CD14-positive monocyte (primary cell): ENCODE data around the gene CLCN2. TPM values are rescaled to one million over a fixed set of nuclear protein-coding genes. Genes with fewer than 3 reads are reported as not detected.

Experiments
- DNase-seq, 3 donors: peaks; one replicate each; pipeline ENCODE4 v3.0.0-alpha.2; 2011 to 2022
- H2AFZ ChIP-seq: 2 replicates; pipeline ENCODE4 v1.6.0; 2012; ENCODE audit warnings: mild to moderate bottlenecking, low read depth, low read length, inconsistent platforms; ENCODE audit not compliant: insufficient read depth, poor library complexity, severe bottlenecking
- H3K27ac ChIP-seq, 2 donors: 1 replicate in 1 of 2; 2 replicates in 1 of 2; pipeline ENCODE4 v1.5.1; 2012 to 2013; ENCODE audit warnings: low read length in 2 of 2, control low read depth in 1 of 2, inconsistent platforms in 1 of 2, low read depth in 1 of 2, mild to moderate bottlenecking in 1 of 2
- H3K27me3 ChIP-seq, 2 donors: one replicate each; pipeline versions ENCODE4 v1.6.0 to v1.6.1; 2011 to 2013; ENCODE audit warnings: low read length in 2 of 2; ENCODE audit not compliant: control insufficient read depth in 2 of 2, insufficient read depth in 2 of 2
- H3K36me3 ChIP-seq, 2 donors: replicated peaks in 1 of 2; 1 replicate in 1 of 2; 2 replicates in 1 of 2; pipeline versions ENCODE4 v1.5.1 to v1.6.1; 2012 to 2013; ENCODE audit warnings: low read length in 2 of 2, control low read depth in 1 of 2, inconsistent platforms in 1 of 2, mild to moderate bottlenecking in 1 of 2; ENCODE audit not compliant: insufficient read depth in 2 of 2, control insufficient read depth in 1 of 2
- H3K4me1 ChIP-seq, 2 donors: 1 replicate in 1 of 2; 2 replicates in 1 of 2; pipeline versions ENCODE4 v1.5.1 to v1.6.1; 2012 to 2013; ENCODE audit warnings: low read length in 2 of 2, control low read depth in 1 of 2, inconsistent platforms in 1 of 2, mild to moderate bottlenecking in 1 of 2, moderate library complexity in 1 of 2; ENCODE audit not compliant: insufficient read depth in 2 of 2, control insufficient read depth in 1 of 2
- H3K4me2 ChIP-seq: replicated peaks from 2 replicates; pipeline ENCODE3; 2012; ENCODE audit warnings: low read length, moderate library complexity, mild to moderate bottlenecking; ENCODE audit not compliant: poor library complexity, severe bottlenecking; ENCODE audit errors: extremely low read depth
- H3K4me3 ChIP-seq, 3 experiments: fragments of 200-600 bp in 1 of 3; sonication (generic) in 1 of 3; replicated peaks in 1 of 3; 1 replicate in 2 of 3; 2 replicates in 1 of 3; pipeline ENCODE4 v1.5.1; 2011 to 2013; ENCODE audit warnings: low read length in 3 of 3, mild to moderate bottlenecking in 3 of 3, control low read depth in 2 of 3, low read depth in 2 of 3, inconsistent platforms in 1 of 3, moderate library complexity in 1 of 3
- H3K79me2 ChIP-seq: 2 replicates; pipeline ENCODE4 v1.6.0; 2012; ENCODE audit warnings: mild to moderate bottlenecking, control low read depth, inconsistent platforms, low read length, moderate library complexity; ENCODE audit not compliant: insufficient read depth
- H3K9ac ChIP-seq: 2 replicates; pipeline ENCODE4 v1.6.0; 2017; ENCODE audit warnings: low read length, mild to moderate bottlenecking; ENCODE audit not compliant: insufficient read depth, poor library complexity, severe bottlenecking
- H3K9me3 ChIP-seq, 2 donors: replicated peaks in 1 of 2; 1 replicate in 1 of 2; 2 replicates in 1 of 2; pipeline versions ENCODE4 v1.5.1 to v1.6.1; 2012 to 2013; ENCODE audit warnings: low read length in 2 of 2, control low read depth in 1 of 2; ENCODE audit not compliant: control insufficient read depth in 1 of 2, insufficient read depth in 1 of 2
- H4K20me1 ChIP-seq: 2 replicates; pipeline ENCODE4 v1.6.0; 2012; ENCODE audit warnings: mild to moderate bottlenecking, low read length, control low read depth, moderate library complexity; ENCODE audit not compliant: insufficient read depth
- H3K27ac Mint-ChIP-seq, 7 donors: one replicate each; pipeline ENCODE4 v1.8.0; 2020; ENCODE audit warnings: mild to moderate bottlenecking in 7 of 7, mixed read lengths in 7 of 7, moderate library complexity in 6 of 7, inconsistent platforms in 2 of 7
- H3K27me3 Mint-ChIP-seq, 3 donors: one replicate each; pipeline ENCODE4 v1.8.0; 2021 to 2022; ENCODE audit warnings: low read depth in 3 of 3, mild to moderate bottlenecking in 3 of 3, mixed read lengths in 3 of 3, moderate library complexity in 3 of 3, inconsistent platforms in 1 of 3
- H3K36me3 Mint-ChIP-seq, 2 donors: one replicate each; pipeline ENCODE4 v1.8.0; 2020; ENCODE audit warnings: mixed read lengths in 2 of 2, inconsistent platforms in 1 of 2, mild to moderate bottlenecking in 1 of 2
- H3K4me1 Mint-ChIP-seq: one replicate; pipeline ENCODE4 v1.8.0; 2020; ENCODE audit warnings: mild to moderate bottlenecking, mixed read lengths
- H3K4me3 Mint-ChIP-seq, 2 donors: one replicate each; pipeline ENCODE4 v1.8.0; 2020; ENCODE audit warnings: mild to moderate bottlenecking in 2 of 2, mixed read lengths in 2 of 2, moderate library complexity in 1 of 2
- H3K9me3 Mint-ChIP-seq, 7 donors: one replicate each; pipeline ENCODE4 v1.8.0; 2020 to 2022; ENCODE audit warnings: mixed read lengths in 7 of 7, mild to moderate bottlenecking in 6 of 7, moderate library complexity in 6 of 7, inconsistent platforms in 2 of 7
- WGBS: methylation state at CpG from one replicate; pipeline ENCODE4 v1.1.5; 2013; ENCODE audit warnings: missing lambda C conversion rate; ENCODE audit not compliant: insufficient coverage; 5-methylcytosine and 5-hydroxymethylcytosine counted together
- intact Hi-C, 2 donors: fragments of 100-400 bp; cut with micrococcal nuclease; formaldehyde crosslinking; loops; one replicate each; pipeline versions ENCODE4 v1.15.0 to v1.15.1; 2023
- polyA plus RNA-seq, 3 donors: library from polyadenylated mRNA; depleted of rRNA in 1 of 3; unstranded in 2 of 3; stranded (reverse) in 1 of 3; fragments of 300-500 nt in 2 of 3; fragments of >200 nt in 1 of 3; fragmentation: Illumina TruSeq in 2 of 3; gene quantifications; 1 replicate in 2 of 3; 2 replicates in 1 of 3; pipeline ENCODE4 v1.2.3, GENCODE V29; 2012 to 2021
- TF ChIP-seq, protein P1 (sequence below): fragments of 200-600 bp; IDR thresholded peaks from one replicate; pipeline ENCODE4 v1.8.0; 2022; ENCODE audit warnings: antibody characterized with exemption, mild to moderate bottlenecking

The CLCN2 gene
- polyA plus RNA-seq, 3 donors, result 0.16 to 2.7 TPM; not detected in 1

DNA sequence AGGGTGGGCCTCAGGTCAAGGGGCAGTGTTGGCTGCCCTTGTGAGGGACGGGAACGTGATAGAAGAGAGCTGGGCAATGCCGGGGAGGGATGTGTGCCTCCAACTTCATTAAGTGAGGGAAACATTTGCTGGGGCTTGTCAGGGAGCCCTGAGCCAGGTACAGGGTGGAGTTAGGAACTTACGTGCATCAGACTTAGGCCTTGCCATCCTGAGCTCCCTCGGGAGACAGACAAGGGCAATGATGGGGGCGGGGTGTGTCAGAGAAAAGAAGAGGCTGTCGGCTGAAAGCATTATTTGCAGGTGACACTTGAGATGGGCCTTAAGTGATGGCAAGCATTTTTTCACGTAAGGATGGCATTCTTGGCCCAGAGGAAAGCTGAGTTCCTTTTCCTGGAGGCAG lies 22.4 kb downstream of the CLCN2 start:
- peaks cover 0 to 1% (median 0%) of the 10 kb centered on the region in 7 donors for H3K9me3 Mint-ChIP-seq
- Histone ChIP-seq H3K9me3 (no peaks in the 10 kb centered on the region), H3K4me1 (peaks cover 36 to 44% of the 10 kb centered on the region in 2 donors), H3K4me2 (no peak overlapping the region), H3K79me2 (peaks cover 22% of the 10 kb centered on the region), H4K20me1 (peaks cover 44% of the 10 kb centered on the region), H3K36me3 (peaks cover 36 to 41% of the 10 kb centered on the region in 2 donors), H2AFZ (no peak overlapping the region), H3K27me3 (peaks cover 0 to 4% of the 10 kb centered on the region in 2 donors), H3K27ac (no peak overlapping the region), H3K4me3 (no peak overlapping the region), H3K9ac (no peak overlapping the region)
- H3K27ac Mint-ChIP-seq, result peak overlapping the region in 2 of 7 donors; percentile 33 to 58
- TF ChIP-seq, protein P1, sequence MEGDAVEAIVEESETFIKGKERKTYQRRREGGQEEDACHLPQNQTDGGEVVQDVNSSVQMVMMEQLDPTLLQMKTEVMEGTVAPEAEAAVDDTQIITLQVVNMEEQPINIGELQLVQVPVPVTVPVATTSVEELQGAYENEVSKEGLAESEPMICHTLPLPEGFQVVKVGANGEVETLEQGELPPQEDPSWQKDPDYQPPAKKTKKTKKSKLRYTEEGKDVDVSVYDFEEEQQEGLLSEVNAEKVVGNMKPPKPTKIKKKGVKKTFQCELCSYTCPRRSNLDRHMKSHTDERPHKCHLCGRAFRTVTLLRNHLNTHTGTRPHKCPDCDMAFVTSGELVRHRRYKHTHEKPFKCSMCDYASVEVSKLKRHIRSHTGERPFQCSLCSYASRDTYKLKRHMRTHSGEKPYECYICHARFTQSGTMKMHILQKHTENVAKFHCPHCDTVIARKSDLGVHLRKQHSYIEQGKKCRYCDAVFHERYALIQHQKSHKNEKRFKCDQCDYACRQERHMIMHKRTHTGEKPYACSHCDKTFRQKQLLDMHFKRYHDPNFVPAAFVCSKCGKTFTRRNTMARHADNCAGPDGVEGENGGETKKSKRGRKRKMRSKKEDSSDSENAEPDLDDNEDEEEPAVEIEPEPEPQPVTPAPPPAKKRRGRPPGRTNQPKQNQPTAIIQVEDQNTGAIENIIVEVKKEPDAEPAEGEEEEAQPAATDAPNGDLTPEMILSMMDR, result no peak
- no peak overlapping the region for H3K4me3 Mint-ChIP-seq
- DNase-seq, result no peak
- H3K36me3 Mint-ChIP-seq, result peaks cover 57 to 58% of the 10 kb centered on the region in 2 donors
- H3K27me3 Mint-ChIP-seq, result peaks cover 1 to 12% (median 10%) of the 10 kb centered on the region in 3 donors
- 94% methylated on average over 8 of the region's 8 CpGs for WGBS
- peaks cover 48% of the 10 kb centered on the region for H3K4me1 Mint-ChIP-seq
- intact Hi-C loops, result no loop called here

DNA sequence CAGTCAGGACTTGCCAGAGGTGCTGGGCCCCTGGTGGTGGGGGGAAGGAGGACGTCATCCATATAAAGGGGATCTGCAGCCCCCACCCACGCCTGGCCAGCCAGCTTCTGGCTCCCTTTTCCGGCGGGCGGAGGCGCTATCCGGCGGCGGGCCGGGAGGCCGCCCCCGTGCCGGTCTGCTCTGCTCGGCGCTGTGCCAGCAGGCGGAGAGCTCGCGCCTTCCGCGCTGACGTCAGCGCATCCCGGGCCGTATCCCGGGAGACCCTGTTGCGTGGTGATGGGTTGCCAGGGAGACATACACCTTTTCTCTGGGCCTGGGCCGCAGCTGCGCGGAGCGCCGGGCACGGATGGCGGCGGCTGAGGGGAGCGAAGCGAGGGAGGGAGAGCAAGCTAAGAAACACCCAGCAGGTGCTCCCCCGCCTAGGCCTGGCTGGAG lies 22.9 kb downstream of the CLCN2 start:
- Histone ChIP-seq H3K4me3 (no peak overlapping the region), H3K9me3 (no peaks in the 10 kb centered on the region), H3K27me3 (peaks cover 0 to 4% of the 10 kb centered on the region in 2 donors), H3K9ac (no peak overlapping the region), H3K27ac (no peak overlapping the region), H3K4me1 (peaks cover 36 to 44% of the 10 kb centered on the region in 2 donors), H2AFZ (no peak overlapping the region), H3K79me2 (peaks cover 22% of the 10 kb centered on the region), H3K4me2 (no peak overlapping the region), H3K36me3 (peaks cover 38 to 43% of the 10 kb centered on the region in 2 donors), H4K20me1 (peaks cover 48% of the 10 kb centered on the region)
- Mint-ChIP-seq H3K4me3 (no peak overlapping the region), H3K36me3 (peaks cover 58 to 59% of the 10 kb centered on the region in 2 donors), H3K9me3 (peaks cover 0 to 1% (median 0%) of the 10 kb centered on the region in 7 donors), H3K4me1 (peaks cover 51% of the 10 kb centered on the region), H3K27me3 (peaks cover 1 to 14% (median 10%) of the 10 kb centered on the region in 3 donors), H3K27ac (peak overlapping the region in 2 of 7 donors; percentile 15 to 53)
- no peak for DNase-seq
- TF ChIP-seq, protein P1, result no peak
- intact Hi-C loops, result no loop called here
- WGBS, result 51% methylated on average over 37 of the region's 37 CpGs
